Measurements from ENCODE around the gene DOK6. TPM values are rescaled to one million over a fixed set of nuclear protein-coding genes. Genes with fewer than 3 reads are reported as not detected.

The DOK6 gene
- total and polyA plus RNA-seq, 2 experiments from 2014 or later: 0.29 to 0.42 TPM

DNA sequence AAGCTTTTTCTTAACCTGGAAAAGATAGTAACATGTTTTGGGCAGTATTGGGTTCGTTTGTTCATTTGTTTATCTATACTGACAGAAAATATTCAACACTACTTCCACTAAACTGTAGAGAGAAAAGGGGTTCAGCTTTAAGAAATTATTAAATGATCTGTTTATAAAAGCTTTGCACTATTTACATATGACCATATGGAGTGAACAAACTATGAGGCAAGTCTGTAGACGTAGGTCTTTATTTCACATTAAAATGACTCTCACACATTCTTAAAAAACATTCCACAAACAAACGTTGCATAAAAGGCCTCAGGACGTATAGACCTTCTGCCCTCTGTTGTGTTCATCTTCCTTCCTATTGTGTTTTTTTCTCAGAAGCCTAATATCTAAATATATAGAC is 452.4 kb downstream of the DOK6 start:
- H3K27ac Mint-ChIP-seq: no peak overlapping the region
- H2AFZ ChIP-seq: no peak overlapping the region
- H3K9me2 ChIP-seq (ENCODE audit: insufficient read depth): no peaks in the 10 kb centered on the region
- no peak overlapping the region for H3K4me2 ChIP-seq
- peaks cover 2% of the 10 kb centered on the region for H3K27me3 Mint-ChIP-seq (ENCODE audit: insufficient read depth, low read depth, poor library complexity)
- no peak for DNase-seq (ENCODE audit: low spot score)
- no peaks in the 10 kb centered on the region for H3F3A ChIP-seq (replicated peaks; ENCODE audit: low read depth)
- no peak overlapping the region for H3K27ac ChIP-seq (ENCODE audit: low read depth)
- H4K20me1 ChIP-seq (replicated peaks; ENCODE audit: insufficient read depth): no peaks in the 10 kb centered on the region
- no peaks in the 10 kb centered on the region for H3K36me3 Mint-ChIP-seq (ENCODE audit: low read depth)
- H3K9me3 Mint-ChIP-seq: no peaks in the 10 kb centered on the region; the same call in 2 of the 3 replicates
- no peaks in the 10 kb centered on the region for H3K4me1 ChIP-seq (ENCODE audit: insufficient read depth)
- ATAC-seq: no peak
- no peaks in the 10 kb centered on the region for H3K27me3 ChIP-seq (ENCODE audit: insufficient read depth)
- no peaks in the 10 kb centered on the region for H3K79me2 ChIP-seq (replicated peaks; ENCODE audit: insufficient read depth)
- TF ChIP-seq, protein P1, sequence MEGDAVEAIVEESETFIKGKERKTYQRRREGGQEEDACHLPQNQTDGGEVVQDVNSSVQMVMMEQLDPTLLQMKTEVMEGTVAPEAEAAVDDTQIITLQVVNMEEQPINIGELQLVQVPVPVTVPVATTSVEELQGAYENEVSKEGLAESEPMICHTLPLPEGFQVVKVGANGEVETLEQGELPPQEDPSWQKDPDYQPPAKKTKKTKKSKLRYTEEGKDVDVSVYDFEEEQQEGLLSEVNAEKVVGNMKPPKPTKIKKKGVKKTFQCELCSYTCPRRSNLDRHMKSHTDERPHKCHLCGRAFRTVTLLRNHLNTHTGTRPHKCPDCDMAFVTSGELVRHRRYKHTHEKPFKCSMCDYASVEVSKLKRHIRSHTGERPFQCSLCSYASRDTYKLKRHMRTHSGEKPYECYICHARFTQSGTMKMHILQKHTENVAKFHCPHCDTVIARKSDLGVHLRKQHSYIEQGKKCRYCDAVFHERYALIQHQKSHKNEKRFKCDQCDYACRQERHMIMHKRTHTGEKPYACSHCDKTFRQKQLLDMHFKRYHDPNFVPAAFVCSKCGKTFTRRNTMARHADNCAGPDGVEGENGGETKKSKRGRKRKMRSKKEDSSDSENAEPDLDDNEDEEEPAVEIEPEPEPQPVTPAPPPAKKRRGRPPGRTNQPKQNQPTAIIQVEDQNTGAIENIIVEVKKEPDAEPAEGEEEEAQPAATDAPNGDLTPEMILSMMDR (conservative IDR thresholded peaks at IDR 0.05; ENCODE audit: low read depth in 2 of 2): no peak
- TF ChIP-seq JUNB (IDR thresholded peaks at IDR 0.05; ENCODE audit: unreplicated experiment) (no peak), ZNF114 (CRISPR knock-in tag; IDR thresholded peaks at IDR 0.05) (no peak), CREB1 (CRISPR knock-in tag; IDR thresholded peaks at IDR 0.05; ENCODE audit: low read depth) (no peak), NANOG (IDR thresholded peaks at IDR 0.05; ENCODE audit: borderline replicate concordance) (no peak), ZNF331 (CRISPR knock-in tag; IDR thresholded peaks at IDR 0.05; ENCODE audit: low read depth) (no peak), POLR2AphosphoS5 (IDR thresholded peaks at IDR 0.05; ENCODE audit: low read depth) (no peak), EZH2phosphoT487 (IDR thresholded peaks at IDR 0.05; ENCODE audit: unreplicated experiment) (no peak), EZH2 (IDR thresholded peaks at IDR 0.05; ENCODE audit: low read depth, unreplicated experiment) (no peak), STAT1 (IDR thresholded peaks at IDR 0.05; ENCODE audit: unreplicated experiment) (no peak)
- TF ChIP-seq, protein P2, sequence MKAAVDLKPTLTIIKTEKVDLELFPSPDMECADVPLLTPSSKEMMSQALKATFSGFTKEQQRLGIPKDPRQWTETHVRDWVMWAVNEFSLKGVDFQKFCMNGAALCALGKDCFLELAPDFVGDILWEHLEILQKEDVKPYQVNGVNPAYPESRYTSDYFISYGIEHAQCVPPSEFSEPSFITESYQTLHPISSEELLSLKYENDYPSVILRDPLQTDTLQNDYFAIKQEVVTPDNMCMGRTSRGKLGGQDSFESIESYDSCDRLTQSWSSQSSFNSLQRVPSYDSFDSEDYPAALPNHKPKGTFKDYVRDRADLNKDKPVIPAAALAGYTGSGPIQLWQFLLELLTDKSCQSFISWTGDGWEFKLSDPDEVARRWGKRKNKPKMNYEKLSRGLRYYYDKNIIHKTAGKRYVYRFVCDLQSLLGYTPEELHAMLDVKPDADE (IDR thresholded peaks at IDR 0.05): no peak
- TF ChIP-seq, protein P3, sequence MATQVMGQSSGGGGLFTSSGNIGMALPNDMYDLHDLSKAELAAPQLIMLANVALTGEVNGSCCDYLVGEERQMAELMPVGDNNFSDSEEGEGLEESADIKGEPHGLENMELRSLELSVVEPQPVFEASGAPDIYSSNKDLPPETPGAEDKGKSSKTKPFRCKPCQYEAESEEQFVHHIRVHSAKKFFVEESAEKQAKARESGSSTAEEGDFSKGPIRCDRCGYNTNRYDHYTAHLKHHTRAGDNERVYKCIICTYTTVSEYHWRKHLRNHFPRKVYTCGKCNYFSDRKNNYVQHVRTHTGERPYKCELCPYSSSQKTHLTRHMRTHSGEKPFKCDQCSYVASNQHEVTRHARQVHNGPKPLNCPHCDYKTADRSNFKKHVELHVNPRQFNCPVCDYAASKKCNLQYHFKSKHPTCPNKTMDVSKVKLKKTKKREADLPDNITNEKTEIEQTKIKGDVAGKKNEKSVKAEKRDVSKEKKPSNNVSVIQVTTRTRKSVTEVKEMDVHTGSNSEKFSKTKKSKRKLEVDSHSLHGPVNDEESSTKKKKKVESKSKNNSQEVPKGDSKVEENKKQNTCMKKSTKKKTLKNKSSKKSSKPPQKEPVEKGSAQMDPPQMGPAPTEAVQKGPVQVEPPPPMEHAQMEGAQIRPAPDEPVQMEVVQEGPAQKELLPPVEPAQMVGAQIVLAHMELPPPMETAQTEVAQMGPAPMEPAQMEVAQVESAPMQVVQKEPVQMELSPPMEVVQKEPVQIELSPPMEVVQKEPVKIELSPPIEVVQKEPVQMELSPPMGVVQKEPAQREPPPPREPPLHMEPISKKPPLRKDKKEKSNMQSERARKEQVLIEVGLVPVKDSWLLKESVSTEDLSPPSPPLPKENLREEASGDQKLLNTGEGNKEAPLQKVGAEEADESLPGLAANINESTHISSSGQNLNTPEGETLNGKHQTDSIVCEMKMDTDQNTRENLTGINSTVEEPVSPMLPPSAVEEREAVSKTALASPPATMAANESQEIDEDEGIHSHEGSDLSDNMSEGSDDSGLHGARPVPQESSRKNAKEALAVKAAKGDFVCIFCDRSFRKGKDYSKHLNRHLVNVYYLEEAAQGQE (IDR thresholded peaks at IDR 0.05; ENCODE audit: unreplicated experiment): no peak
- TF ChIP-seq, protein P4, sequence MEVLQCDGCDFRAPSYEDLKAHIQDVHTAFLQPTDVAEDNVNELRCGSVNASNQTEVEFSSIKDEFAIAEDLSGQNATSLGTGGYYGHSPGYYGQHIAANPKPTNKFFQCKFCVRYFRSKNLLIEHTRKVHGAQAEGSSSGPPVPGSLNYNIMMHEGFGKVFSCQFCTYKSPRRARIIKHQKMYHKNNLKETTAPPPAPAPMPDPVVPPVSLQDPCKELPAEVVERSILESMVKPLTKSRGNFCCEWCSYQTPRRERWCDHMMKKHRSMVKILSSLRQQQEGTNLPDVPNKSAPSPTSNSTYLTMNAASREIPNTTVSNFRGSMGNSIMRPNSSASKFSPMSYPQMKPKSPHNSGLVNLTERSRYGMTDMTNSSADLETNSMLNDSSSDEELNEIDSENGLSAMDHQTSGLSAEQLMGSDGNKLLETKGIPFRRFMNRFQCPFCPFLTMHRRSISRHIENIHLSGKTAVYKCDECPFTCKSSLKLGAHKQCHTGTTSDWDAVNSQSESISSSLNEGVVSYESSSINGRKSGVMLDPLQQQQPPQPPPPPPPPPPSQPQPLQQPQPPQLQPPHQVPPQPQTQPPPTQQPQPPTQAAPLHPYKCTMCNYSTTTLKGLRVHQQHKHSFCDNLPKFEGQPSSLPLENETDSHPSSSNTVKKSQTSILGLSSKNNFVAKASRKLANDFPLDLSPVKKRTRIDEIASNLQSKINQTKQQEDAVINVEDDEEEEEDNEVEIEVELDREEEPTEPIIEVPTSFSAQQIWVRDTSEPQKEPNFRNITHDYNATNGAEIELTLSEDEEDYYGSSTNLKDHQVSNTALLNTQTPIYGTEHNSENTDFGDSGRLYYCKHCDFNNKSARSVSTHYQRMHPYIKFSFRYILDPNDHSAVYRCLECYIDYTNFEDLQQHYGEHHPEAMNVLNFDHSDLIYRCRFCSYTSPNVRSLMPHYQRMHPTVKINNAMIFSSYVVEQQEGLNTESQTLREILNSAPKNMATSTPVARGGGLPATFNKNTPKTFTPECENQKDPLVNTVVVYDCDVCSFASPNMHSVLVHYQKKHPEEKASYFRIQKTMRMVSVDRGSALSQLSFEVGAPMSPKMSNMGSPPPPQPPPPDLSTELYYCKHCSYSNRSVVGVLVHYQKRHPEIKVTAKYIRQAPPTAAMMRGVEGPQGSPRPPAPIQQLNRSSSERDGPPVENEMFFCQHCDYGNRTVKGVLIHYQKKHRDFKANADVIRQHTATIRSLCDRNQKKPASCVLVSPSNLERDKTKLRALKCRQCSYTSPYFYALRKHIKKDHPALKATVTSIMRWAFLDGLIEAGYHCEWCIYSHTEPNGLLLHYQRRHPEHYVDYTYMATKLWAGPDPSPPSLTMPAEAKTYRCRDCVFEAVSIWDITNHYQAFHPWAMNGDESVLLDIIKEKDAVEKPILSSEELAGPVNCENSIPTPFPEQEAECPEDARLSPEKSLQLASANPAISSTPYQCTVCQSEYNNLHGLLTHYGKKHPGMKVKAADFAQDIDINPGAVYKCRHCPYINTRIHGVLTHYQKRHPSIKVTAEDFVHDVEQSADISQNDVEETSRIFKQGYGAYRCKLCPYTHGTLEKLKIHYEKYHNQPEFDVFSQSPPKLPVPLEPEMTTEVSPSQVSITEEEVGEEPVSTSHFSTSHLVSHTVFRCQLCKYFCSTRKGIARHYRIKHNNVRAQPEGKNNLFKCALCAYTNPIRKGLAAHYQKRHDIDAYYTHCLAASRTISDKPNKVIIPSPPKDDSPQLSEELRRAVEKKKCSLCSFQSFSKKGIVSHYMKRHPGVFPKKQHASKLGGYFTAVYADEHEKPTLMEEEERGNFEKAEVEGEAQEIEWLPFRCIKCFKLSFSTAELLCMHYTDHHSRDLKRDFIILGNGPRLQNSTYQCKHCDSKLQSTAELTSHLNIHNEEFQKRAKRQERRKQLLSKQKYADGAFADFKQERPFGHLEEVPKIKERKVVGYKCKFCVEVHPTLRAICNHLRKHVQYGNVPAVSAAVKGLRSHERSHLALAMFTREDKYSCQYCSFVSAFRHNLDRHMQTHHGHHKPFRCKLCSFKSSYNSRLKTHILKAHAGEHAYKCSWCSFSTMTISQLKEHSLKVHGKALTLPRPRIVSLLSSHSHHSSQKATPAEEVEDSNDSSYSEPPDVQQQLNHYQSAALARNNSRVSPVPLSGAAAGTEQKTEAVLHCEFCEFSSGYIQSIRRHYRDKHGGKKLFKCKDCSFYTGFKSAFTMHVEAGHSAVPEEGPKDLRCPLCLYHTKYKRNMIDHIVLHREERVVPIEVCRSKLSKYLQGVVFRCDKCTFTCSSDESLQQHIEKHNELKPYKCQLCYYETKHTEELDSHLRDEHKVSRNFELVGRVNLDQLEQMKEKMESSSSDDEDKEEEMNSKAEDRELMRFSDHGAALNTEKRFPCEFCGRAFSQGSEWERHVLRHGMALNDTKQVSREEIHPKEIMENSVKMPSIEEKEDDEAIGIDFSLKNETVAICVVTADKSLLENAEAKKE (CRISPR knock-in tag; IDR thresholded peaks at IDR 0.05): no peak
- no peaks in the 10 kb centered on the region for H3K36me3 ChIP-seq (ENCODE audit: insufficient read depth)
- 0 out of 3 replicates have a peak, but pooled peaks cover 2% of the 10 kb centered on the region for H3K4me1 Mint-ChIP-seq
- no peak overlapping the region for H3K4me3 Mint-ChIP-seq
- no peak overlapping the region for H3K4me3 ChIP-seq
